ENCODE data around the gene DNAH17. TPM values are rescaled to one million over a fixed set of nuclear protein-coding genes. Genes with fewer than 3 reads are reported as not detected.

DNAH17 gene
- total RNA-seq, 1 donor from 2014 or later = not detected

DNA sequence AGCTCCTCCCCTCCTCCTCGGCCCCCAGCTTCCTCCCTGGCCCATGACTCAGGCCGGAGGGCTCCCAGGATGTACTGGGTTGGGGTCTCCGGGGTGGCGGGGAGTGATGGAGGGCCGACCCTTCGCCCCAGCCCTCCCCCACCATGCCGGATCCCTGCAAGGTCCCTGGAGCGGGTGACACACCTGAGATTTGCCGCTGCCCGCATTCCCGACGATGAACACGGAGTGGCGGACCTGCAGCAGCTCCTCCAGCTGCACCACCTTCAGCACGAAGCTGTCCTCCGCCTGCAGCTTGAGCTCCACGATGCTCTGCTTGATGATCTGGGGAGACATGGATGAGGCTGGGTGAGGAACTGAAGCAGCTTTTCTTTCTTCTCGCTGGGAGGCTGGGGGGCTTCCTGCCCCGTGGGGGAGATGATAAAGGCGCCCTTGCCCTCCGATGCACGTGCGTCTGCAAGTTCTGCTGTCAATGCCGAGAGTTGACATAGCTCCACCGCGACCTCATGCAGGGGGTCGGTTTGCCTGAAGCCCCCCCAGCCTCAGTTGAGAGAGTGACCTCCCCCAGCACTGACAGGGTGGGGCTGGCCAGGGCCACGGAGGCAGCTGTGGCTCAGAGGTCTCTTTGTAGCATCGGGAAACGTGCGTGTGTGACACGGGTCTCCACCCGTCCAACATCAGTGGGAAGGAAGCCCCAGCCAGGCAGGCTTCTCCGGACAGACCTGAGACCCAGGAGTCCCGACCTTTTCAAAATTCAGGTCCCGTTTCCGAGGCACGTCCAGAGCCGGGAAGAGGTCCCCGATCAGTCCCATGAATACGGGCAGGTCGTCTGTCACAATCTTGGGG is 83.1 kb downstream of the DNAH17 start:
- intact Hi-C loops (cut with DNase I) = no loop called here
- ATAC-seq (ENCODE audit: poor library complexity) (no peak), DNase-seq (no peak)

DNA sequence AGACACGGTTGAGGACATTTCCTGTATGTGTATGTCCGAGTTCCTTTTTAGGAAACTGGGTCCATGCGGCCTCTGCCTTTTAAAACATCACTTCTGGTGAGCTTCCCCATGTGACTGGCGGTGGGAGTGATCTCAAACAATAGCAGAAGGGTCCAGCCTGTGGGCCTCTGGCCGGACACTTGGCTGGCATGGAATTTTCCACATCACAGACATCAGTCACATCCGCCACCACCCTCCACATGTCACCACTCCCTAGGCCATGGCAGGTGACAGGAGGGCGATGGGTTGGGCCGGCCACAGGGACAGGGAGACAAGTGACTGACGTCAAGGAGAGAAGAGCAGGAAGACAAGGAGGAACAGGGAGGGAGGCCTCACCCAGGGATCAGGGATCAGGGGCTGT is 83.7 kb downstream of the DNAH17 start:
- no peak for ATAC-seq (ENCODE audit: poor library complexity)
- intact Hi-C loops (cut with DNase I) = no loop called here
- DNase-seq = no peak

- ATAC-seq (ENCODE audit: poor library complexity) (no peak), DNase-seq (no peak)
- intact Hi-C loops (cut with DNase I) = no loop called here
These were observed 84.9 kb downstream of the DNAH17 start for GRCh38 chr17:78492116-78492799.

DNA sequence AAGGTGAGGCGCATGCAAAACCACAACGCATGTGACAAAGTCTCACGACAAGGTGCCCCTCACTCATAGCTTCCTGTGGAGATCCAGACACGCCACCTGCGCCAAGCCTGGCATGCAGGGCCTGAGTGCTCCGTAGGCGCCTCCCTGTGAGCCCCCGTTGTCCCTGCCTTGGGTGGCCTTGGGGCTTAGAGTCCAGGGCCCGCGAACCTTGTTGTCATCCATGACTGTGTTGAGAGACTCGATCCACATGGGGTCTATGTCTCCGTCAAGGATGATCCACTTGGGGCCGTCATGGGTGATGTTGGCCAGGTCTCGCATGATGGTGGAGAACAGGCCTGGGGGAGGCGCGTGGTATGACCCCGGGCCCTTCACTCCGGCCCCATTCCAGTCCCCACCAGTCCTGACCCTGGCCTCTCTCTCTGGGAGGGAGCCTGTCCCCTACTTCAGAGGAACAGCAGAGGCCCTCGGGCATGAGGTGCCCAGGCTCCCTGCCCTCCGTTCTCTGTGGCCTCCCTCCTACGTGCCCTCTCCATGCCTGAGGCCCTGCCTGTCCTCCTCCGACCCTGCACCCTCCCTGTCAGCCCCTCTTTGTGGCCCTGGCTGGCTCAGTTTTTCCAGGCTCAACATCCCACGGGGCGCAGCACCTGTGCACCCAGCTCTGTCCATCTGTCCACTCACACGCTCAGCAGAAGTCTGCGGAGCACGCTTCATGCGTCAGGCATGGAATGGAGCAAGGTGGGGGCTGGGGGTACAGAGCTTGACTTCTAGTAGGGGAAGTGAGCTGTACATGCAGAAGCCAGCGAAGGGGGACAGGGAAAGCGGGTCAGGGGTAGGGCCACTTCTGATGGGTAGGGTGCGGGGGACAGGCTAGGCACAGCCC is 85.7 kb downstream of the DNAH17 start:
- ATAC-seq (ENCODE audit: poor library complexity) = no peak
- intact Hi-C loops (cut with DNase I) = no loop called here
- no peak for DNase-seq

DNA sequence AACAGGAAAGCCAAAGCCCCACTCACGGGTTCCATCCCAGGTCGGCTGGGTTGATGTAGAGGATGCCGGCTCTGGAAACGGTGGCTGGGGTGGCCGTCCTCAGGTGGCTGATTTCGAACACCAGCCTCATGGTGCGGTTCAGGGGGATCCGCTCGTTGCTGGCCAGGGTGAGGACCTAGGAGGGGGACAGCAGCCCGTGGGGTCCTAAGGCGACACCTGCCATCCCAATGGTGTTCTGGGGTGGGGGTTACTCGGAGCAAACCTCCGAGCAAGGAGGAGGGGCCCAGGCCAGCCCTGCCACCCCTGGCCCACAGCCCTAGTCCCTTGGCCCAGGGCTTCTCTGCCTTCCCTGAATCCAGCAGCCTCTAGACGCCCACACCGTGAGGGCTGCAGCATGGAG is 86.5 kb downstream of the DNAH17 start:
- ATAC-seq (ENCODE audit: poor library complexity) = no peak
- intact Hi-C loops (cut with DNase I) = no loop called here
- DNase-seq = no peak

- intact Hi-C loops (cut with DNase I) = no loop called here
- DNase-seq (no peak), ATAC-seq (ENCODE audit: poor library complexity) (no peak)
These were observed 87.0 kb downstream of the DNAH17 start for GRCh38 chr17:78490156-78490555.

DNA sequence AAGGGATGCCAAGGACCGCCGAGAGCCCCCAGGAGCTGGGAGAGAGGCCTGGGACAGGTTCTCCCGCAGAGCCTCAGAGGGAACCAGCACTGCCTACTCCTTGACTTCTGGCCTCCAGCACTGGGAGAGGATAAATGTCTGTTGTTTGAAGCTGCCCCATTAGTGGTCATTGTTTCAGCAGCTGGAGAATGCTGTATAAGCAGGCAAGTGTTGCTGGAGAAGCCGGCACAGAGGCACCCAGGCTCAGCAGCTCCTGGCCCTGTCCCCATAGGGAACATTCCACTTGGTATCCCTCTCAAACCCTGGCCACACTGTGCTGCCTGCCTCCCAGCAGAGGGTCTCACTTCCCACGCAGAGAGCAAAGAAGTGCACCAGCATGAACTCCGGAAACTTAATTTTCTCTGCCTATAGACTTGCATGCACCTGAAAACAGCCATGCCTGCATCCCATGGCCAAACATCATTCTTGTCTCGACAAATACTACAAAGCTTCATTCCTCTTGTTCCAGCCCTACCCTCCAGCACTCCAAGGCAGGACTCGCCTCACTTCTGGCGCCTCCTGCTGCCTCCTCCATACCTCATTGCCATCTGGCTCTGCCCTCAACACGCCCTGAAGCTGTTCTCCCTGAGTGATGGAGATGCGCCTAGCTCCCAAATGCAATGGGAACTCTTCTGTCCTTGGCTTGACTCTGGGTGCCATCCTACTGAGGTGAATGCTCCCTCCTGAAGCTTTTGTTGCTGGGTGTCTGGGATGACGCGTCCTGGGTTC is 88.1 kb downstream of the DNAH17 start:
- DNase-seq = no peak
- ATAC-seq (ENCODE audit: poor library complexity) = no peak
- intact Hi-C loops (cut with DNase I) = no loop called here

DNA sequence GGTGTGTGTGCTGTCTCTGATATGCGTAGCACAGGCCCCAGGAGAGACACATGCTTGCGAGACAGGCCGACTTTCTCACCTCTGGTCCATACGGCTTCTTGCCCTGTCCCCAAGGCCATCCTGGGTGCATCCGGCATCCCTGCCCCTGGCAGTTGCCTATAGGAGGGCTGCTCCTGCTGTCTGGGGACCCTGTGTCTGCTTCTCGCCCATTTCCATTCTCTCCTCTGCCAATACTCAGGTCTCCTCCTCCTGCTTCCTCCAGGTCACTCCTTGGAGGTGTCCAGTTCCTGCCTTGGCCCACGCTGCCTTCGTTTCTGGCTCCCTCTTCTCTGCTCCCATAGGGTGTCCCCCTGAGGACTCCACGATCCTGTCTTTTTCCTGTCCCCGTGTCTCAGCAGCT is 89.0 kb downstream of the DNAH17 start:
- DNase-seq = no peak
- intact Hi-C loops (cut with DNase I) = no loop called here
- ATAC-seq (ENCODE audit: poor library complexity) = no peak

GRCh38 chr17:78486946-78487680 is 90.1 kb downstream of the DNAH17 start:
- DNase-seq = no peak
- intact Hi-C loops (cut with DNase I) = no loop called here
- no peak for ATAC-seq (ENCODE audit: poor library complexity)

GRCh38 chr17:78486228-78486802 is 90.9 kb downstream of the DNAH17 start:
- DNase-seq (no peak), ATAC-seq (ENCODE audit: poor library complexity) (no peak)
- intact Hi-C loops (cut with DNase I) = no loop called here

- ATAC-seq (ENCODE audit: poor library complexity) (no peak), DNase-seq (no peak)
- intact Hi-C loops (cut with DNase I) = no loop called here
These were observed 91.7 kb downstream of the DNAH17 start for GRCh38 chr17:78485290-78486168.

DNA sequence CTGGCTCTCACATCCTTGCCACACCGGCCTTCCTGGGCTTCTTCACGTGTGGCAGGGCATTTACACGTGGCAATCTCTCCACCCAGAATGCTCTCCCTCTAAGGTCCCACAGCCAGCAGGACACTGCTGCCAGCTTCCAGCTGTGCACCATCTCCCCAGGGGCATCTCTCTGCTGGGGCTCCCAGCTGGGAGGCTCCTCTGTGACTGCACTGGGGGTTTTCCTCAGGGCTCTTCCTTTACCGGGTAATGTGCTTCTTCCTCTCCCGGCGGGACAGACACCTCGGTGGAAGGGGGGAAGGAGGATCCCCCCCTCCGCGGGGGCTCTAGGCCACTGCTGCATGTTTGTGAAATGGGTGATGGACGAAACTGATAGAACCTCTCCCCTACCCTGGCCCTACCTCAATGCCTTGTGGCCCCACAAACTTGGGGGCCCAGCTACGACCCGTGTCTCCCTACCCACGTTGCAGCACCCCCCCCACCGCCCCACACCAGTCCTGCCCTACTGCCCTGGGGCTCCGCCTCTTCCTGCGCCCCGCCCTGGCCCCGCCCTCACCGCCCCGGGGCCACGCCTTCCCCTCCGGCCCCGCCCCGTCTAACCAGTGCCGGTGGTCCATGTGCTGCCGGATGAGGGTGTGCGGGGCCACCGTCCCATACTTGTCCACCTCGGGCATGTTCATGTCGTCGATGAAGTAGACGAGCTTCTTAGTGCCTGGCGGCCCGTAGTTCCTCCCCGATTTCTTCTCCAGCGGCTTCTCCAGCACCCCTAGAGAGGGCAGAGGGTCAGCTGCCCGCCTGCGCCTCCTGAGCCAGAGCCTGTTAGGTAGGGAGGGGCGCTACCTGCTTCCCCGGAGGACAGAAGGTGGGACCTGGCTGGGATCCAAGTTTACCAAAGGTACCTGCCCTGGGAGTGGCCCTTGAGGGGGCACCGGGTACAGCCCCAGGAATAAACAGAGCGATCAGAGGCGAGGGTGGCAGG is 92.6 kb downstream of the DNAH17 start:
- ATAC-seq (ENCODE audit: poor library complexity) = no peak
- intact Hi-C loops (cut with DNase I) = no loop called here
- DNase-seq = peak; percentile 43

DNA sequence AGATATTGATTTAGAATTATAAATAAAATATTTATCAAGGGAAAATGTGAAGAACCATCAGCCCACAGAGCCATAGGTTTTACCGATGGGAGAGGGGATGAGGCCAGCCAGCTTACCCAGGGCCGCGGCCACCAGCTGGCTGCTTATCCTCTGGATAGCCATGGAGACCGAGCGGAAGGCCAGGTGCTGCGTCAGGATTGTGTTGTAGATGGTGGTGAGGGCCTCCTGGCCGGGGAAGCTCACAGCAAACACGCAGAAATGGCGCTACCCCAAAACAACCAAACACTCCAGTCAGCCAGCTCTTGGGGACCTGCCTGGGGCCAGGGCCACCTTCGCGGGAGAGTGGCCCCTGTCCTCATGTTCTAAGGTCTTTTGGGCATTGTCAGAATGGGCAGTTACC is 97.8 kb downstream of the DNAH17 start:
- DNase-seq (no peak), ATAC-seq (ENCODE audit: poor library complexity) (no peak)
- intact Hi-C loops (cut with DNase I) = no loop called here

GRCh38 chr17:78478757-78479297 is 98.4 kb downstream of the DNAH17 start:
- intact Hi-C loops (cut with DNase I) = no loop called here
- ATAC-seq (ENCODE audit: poor library complexity) (no peak), DNase-seq (no peak)

GRCh38 chr17:78477913-78478756 is 99.1 kb downstream of the DNAH17 start:
- DNase-seq (no peak), ATAC-seq (ENCODE audit: poor library complexity) (no peak)
- intact Hi-C loops (cut with DNase I) = no loop called here

All from Right ventricle myocardium superior (tissue), 1 donor.